HepG2 (cell line): ENCODE results near the gene FREM3. TPM values are rescaled to one million over a fixed set of nuclear protein-coding genes. Genes with fewer than 3 reads are reported as not detected.

Source experiments
- ATAC-seq: fragments of 200-7000 bp; cut with Tn5 transposase; 3 replicates; pipeline ENCODE4 v1.9.1; 2020; ENCODE audit warnings: mild to moderate bottlenecking, moderate library complexity
- BruUV-seq: library from RNA; stranded (reverse); fragments of 400-500 nt; replicated peaks from 2 replicates; lab custom pipeline; 2021; lab: Mats Ljungman, UMichigan
- CTCF ChIA-PET: fragments of 300-600 bp; formaldehyde crosslinking; extraction: SDS; loops from one replicate; lab custom pipeline; 2021; ENCODE audit warnings: low total read pairs, inconsistent platforms, low intra/inter-chr PET ratio; lab: Yijun Ruan, JAX
- POLR2A ChIA-PET: fragments of 350-600 bp; sonication (Branson Sonifier 250); formaldehyde crosslinking; loops from one replicate; lab custom pipeline; 2020; ENCODE audit warnings: antibody characterized with exemption, inconsistent platforms; lab: Yijun Ruan, JAX
- DNase-seq: peaks from one replicate; pipeline ENCODE4 v3.0.0-alpha.2; 2015; ENCODE audit warnings: low spot score
- FAIRE-seq: peaks from 3 replicates; lab custom pipeline; 2011; peaks lifted over from hg19 to GRCh38; lab: Jason Lieb, UNC
- H2AFZ ChIP-seq: one replicate; pipeline ENCODE4 v1.6.1; 2011; ENCODE audit warnings: low read length, inconsistent platforms
- H3K27ac ChIP-seq: fragments of 300-600 bp; 3 replicates; pipeline ENCODE4 v1.8.0; 2011; ENCODE audit warnings: mixed run types, mild to moderate bottlenecking, mixed read lengths, low read length, inconsistent platforms; ENCODE audit not compliant: insufficient read depth; ENCODE audit errors: extremely low read length
- H3K27me3 ChIP-seq, 2 experiments: fragments of 200-600 bp in 1 of 2; 2 replicates in 1 of 2; 3 replicates in 1 of 2; pipeline versions ENCODE4 v1.6.0 to v1.8.0; 2011; ENCODE audit warnings: low read length in 2 of 2, mild to moderate bottlenecking in 2 of 2, moderate library complexity in 2 of 2, inconsistent platforms in 1 of 2; ENCODE audit not compliant: insufficient read depth in 2 of 2, control insufficient read depth in 1 of 2
- H3K36me3 ChIP-seq, 2 experiments: fragments of 200-600 bp in 1 of 2; replicated peaks in 1 of 2; 2 replicates in 1 of 2; 3 replicates in 1 of 2; pipeline versions ENCODE4 v1.5.1 to v1.8.0; 2011; ENCODE audit warnings: low read length in 2 of 2, inconsistent platforms in 1 of 2; ENCODE audit not compliant: insufficient read depth in 2 of 2, control insufficient read depth in 1 of 2
- H3K4me1 ChIP-seq: 2 replicates; pipeline ENCODE4 v1.5.1; 2012; ENCODE audit warnings: low read length, inconsistent platforms; ENCODE audit not compliant: insufficient read depth
- H3K4me2 ChIP-seq: 2 replicates; pipeline ENCODE4 v1.6.0; 2011; ENCODE audit warnings: low read depth, low read length, inconsistent platforms
- H3K4me3 ChIP-seq, 3 experiments: fragments of 200-600 bp in 1 of 3; sonication (generic), shearing (Covaris generic) in 1 of 3; replicated peaks in 1 of 3; 2 replicates each; pipeline ENCODE4 v1.5.1; 2011 to 2016; ENCODE audit warnings: low read length in 3 of 3, inconsistent platforms in 2 of 3, low read depth in 2 of 3, mild to moderate bottlenecking in 2 of 3, control low read depth in 1 of 3, mixed read lengths in 1 of 3; ENCODE audit not compliant: insufficient read depth in 1 of 3
- H3K79me2 ChIP-seq: one replicate; pipeline ENCODE4 v1.6.1; 2011; ENCODE audit warnings: low read length, inconsistent platforms; ENCODE audit not compliant: insufficient read depth
- H3K9ac ChIP-seq: 2 replicates; pipeline ENCODE4 v1.6.0; 2011; ENCODE audit warnings: mild to moderate bottlenecking, low read depth, low read length, inconsistent platforms; ENCODE audit not compliant: insufficient read depth
- H3K9me3 ChIP-seq: 2 replicates; pipeline ENCODE4 v1.5.1; 2012; ENCODE audit warnings: mild to moderate bottlenecking, low read length
- H4K20me1 ChIP-seq: 2 replicates; pipeline ENCODE4 v1.6.0; 2011; ENCODE audit warnings: inconsistent platforms, mild to moderate bottlenecking, low read length, moderate library complexity; ENCODE audit not compliant: insufficient read depth
- AKAP8 ChIP-seq: sonication (generic); formaldehyde crosslinking; IDR thresholded peaks from 2 replicates; pipeline ENCODE4 v1.5.1; 2020; ENCODE audit warnings: mild to moderate bottlenecking, missing genetic modification reagents
- CENPT ChIP-seq: sonication (generic); formaldehyde crosslinking; IDR thresholded peaks from 2 replicates; pipeline ENCODE4 v1.8.0; 2022; ENCODE audit warnings: low read depth, mild to moderate bottlenecking, moderate library complexity, missing genetic modification reagents
- DR1 ChIP-seq: sonication (generic); formaldehyde crosslinking; IDR thresholded peaks from 2 replicates; pipeline ENCODE4 v1.8.0; 2021; ENCODE audit warnings: mild to moderate bottlenecking, missing genetic modification reagents, inconsistent platforms
- GPN1 ChIP-seq: sonication (generic); formaldehyde crosslinking; IDR thresholded peaks from 2 replicates; pipeline ENCODE4 v1.5.1; 2020; ENCODE audit warnings: missing genetic modification reagents, borderline replicate concordance
- HNRNPL ChIP-seq: fragments of 200-400 bp; formaldehyde crosslinking; IDR thresholded peaks from 2 replicates; pipeline ENCODE4 v1.6.1; 2017; ENCODE audit warnings: mild to moderate bottlenecking, low read depth, low read length
- MYC ChIP-seq: sonication (generic); formaldehyde crosslinking; IDR thresholded peaks from 2 replicates; pipeline ENCODE4 v1.9.0; 2021; ENCODE audit warnings: missing genetic modification reagents, borderline replicate concordance
- NBN ChIP-seq: fragments of 450-650 bp; conservative IDR thresholded peaks from 2 replicates; pipeline ENCODE4 v1.6.1; 2017
- SATB2 ChIP-seq: sonication (generic); formaldehyde crosslinking; IDR thresholded peaks from 2 replicates; pipeline ENCODE4 v1.5.0; 2020; ENCODE audit warnings: missing genetic modification reagents
- STAT5B ChIP-seq: sonication (generic); formaldehyde crosslinking; IDR thresholded peaks from 2 replicates; pipeline ENCODE4 v1.4.0; 2020; ENCODE audit warnings: missing genetic modification reagents
- ZBTB34 ChIP-seq: sonication (generic); formaldehyde crosslinking; IDR thresholded peaks from 2 replicates; pipeline ENCODE4 v1.8.0; 2022; ENCODE audit warnings: mild to moderate bottlenecking, missing genetic modification reagents
- ZIK1 ChIP-seq: sonication (generic); formaldehyde crosslinking; IDR thresholded peaks from 2 replicates; pipeline ENCODE4 v1.5.0; 2020; ENCODE audit warnings: mild to moderate bottlenecking, low read depth, missing genetic modification reagents, borderline replicate concordance
- ZNF354B ChIP-seq: sonication (generic); formaldehyde crosslinking; IDR thresholded peaks from 2 replicates; pipeline ENCODE4 v1.8.0; 2022; ENCODE audit warnings: mild to moderate bottlenecking, missing genetic modification reagents
- ZNF605 ChIP-seq: sonication (generic); formaldehyde crosslinking; IDR thresholded peaks from 2 replicates; pipeline ENCODE4 v1.8.0; 2022; ENCODE audit warnings: mild to moderate bottlenecking, missing genetic modification reagents
- ZNF710 ChIP-seq: sonication (generic); formaldehyde crosslinking; IDR thresholded peaks from 2 replicates; pipeline ENCODE4 v1.5.0; 2020; ENCODE audit warnings: mild to moderate bottlenecking, missing genetic modification reagents, borderline replicate concordance
- WGBS: methylation state at CpG from one replicate; pipeline ENCODE4 v1.1.6; 2017; ENCODE audit warnings: low lambda C conversion rate; 5-methylcytosine and 5-hydroxymethylcytosine counted together
- in situ Hi-C: cut with HindIII; loops from 2 replicates; pipeline ENCODE4 v1.10.0; 2017; ENCODE audit warnings: low pct_unique_long_range_greater_than_20kb; ENCODE audit not compliant: extremely low pct_ligation_motif_present
- intact Hi-C: fragments of 100-400 bp; cut with micrococcal nuclease; formaldehyde crosslinking; loops from one replicate; pipeline ENCODE4 v1.10.0; 2022; ENCODE audit not compliant: unreplicated experiment
- polyA plus RNA-seq, 8 experiments: library from polyadenylated mRNA; depleted of rRNA in 3 of 8; stranded (reverse) in 7 of 8; unstranded in 1 of 8; fragments of >200 nt; fragmentation: Illumina TruSeq in 4 of 8; extraction: Trizol in 4 of 8; gene quantifications; 2 replicates each; pipeline versions ENCODE4 v1.2.1 to v1.2.3, GENCODE V29; 2011 to 2016; ENCODE audit warnings: low read depth in 4 of 8, missing spikeins in 1 of 8, mixed read lengths in 1 of 8; ENCODE audit not compliant: insufficient read depth in 1 of 8
- total RNA-seq, 5 experiments: library from RNA; depleted of rRNA; stranded (reverse); fragments of >200 nt; fragmentation: Illumina TruSeq; extraction: Trizol; gene quantifications; 2 replicates each; pipeline ENCODE4 v1.2.3, GENCODE V29; 2016; ENCODE audit warnings: low read depth in 1 of 5
- TF ChIP-seq, protein P1 (sequence below): IDR thresholded peaks from 2 replicates; pipeline ENCODE4 v1.6.1; 2012; ENCODE audit warnings: low read length, improper control_type of control experiment
- TF ChIP-seq, protein P2 (sequence below): sonication (generic); formaldehyde crosslinking; IDR thresholded peaks from 2 replicates; pipeline ENCODE4 v1.4.0; 2020; ENCODE audit warnings: missing genetic modification reagents

FREM3 gene
- total and polyA plus RNA-seq, 2 of the 13 experiments (the other 11 are each of a cell fraction or from before 2014, with no cell fraction given): not detected

GRCh38 chr4:143701365-143701764 is 890 bp upstream of the FREM3 start (continued):
- TF ChIP-seq, protein P1, sequence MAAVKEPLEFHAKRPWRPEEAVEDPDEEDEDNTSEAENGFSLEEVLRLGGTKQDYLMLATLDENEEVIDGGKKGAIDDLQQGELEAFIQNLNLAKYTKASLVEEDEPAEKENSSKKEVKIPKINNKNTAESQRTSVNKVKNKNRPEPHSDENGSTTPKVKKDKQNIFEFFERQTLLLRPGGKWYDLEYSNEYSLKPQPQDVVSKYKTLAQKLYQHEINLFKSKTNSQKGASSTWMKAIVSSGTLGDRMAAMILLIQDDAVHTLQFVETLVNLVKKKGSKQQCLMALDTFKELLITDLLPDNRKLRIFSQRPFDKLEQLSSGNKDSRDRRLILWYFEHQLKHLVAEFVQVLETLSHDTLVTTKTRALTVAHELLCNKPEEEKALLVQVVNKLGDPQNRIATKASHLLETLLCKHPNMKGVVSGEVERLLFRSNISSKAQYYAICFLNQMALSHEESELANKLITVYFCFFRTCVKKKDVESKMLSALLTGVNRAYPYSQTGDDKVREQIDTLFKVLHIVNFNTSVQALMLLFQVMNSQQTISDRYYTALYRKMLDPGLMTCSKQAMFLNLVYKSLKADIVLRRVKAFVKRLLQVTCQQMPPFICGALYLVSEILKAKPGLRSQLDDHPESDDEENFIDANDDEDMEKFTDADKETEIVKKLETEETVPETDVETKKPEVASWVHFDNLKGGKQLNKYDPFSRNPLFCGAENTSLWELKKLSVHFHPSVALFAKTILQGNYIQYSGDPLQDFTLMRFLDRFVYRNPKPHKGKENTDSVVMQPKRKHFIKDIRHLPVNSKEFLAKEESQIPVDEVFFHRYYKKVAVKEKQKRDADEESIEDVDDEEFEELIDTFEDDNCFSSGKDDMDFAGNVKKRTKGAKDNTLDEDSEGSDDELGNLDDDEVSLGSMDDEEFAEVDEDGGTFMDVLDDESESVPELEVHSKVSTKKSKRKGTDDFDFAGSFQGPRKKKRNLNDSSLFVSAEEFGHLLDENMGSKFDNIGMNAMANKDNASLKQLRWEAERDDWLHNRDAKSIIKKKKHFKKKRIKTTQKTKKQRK: no peak

DNA sequence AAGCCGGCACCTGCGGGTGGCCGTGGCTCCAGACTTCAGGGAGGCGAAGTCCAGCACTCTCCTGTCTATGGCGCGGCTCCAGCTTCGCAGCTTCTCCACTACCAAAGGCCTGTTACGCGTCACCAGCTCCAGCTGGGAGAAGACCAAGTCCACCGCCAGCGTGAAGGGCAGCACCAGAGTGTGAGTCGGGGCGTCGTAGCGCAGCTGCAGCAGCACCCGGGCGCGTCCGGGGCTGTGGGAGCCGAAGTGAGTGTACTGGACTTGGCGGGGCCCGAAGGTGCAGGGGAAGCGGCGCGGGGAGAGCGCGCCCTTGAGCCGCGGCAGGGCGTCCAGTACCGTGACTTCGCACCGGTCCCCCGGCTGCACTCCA is 444 bp downstream of the FREM3 start:
- POLR2A ChIA-PET: no interaction called here
- Histone ChIP-seq H3K79me2 (no peaks in the 10 kb centered on the region), H3K9me3 (no peaks in the 10 kb centered on the region), H3K9ac (no peak overlapping the region), H3K4me1 (no peaks in the 10 kb centered on the region), H3K4me3 (no peak overlapping the region), H4K20me1 (no peaks in the 10 kb centered on the region), H3K36me3 (no peaks in the 10 kb centered on the region), H2AFZ (no peak overlapping the region), H3K27ac (no peak overlapping the region), H3K27me3 (peaks cover 0 to 20% of the 10 kb centered on the region in 2 experiments; a peak in 3 of 5 replicates), H3K4me2 (no peak overlapping the region)
- no peak for TF ChIP-seq NBN
- no peak for TF ChIP-seq SATB2 (CRISPR knock-in tag)
- no peak for TF ChIP-seq ZNF354B (CRISPR knock-in tag)
- no peak for TF ChIP-seq DR1 (CRISPR knock-in tag)
- no peak for TF ChIP-seq GPN1 (CRISPR knock-in tag)
- TF ChIP-seq ZNF605: no peak
- no peak for TF ChIP-seq ZNF710 (CRISPR knock-in tag)
- TF ChIP-seq ZIK1: no peak
- TF ChIP-seq AKAP8 (CRISPR knock-in tag): no peak
- TF ChIP-seq STAT5B (CRISPR knock-in tag): no peak
- TF ChIP-seq HNRNPL: no peak
- TF ChIP-seq CENPT (CRISPR knock-in tag): no peak
- TF ChIP-seq ZBTB34 (CRISPR knock-in tag): no peak
- TF ChIP-seq, protein P2, sequence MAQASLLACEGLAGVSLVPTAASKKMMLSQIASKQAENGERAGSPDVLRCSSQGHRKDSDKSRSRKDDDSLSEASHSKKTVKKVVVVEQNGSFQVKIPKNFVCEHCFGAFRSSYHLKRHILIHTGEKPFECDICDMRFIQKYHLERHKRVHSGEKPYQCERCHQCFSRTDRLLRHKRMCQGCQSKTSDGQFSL (CRISPR knock-in tag): no peak
- TF ChIP-seq MYC (CRISPR knock-in tag): no peak
- ATAC-seq (peak; percentile 22; the same call in 1 of the 3 replicates), DNase-seq (no peak), FAIRE-seq (no peak)
- 70% methylated on average over 25 of the region's 34 CpGs for WGBS
- intact Hi-C loops: no loop called here
- CTCF ChIA-PET: no interaction called here
- no TSS peak for BruUV-seq
- in situ Hi-C loops: no loop called here
